Globus pallidus (tissue), 1 donor: ENCODE data around the gene CEP72.
"Not testable (repeated sequence)": the region's sequence is repeated elsewhere in the genome, so short reads cannot be mapped to it uniquely, and the experiment has no call there.

Source experiments
- DNase-seq: peaks from one replicate; pipeline ENCODE4 v3.0.0-alpha.2; 2015; ENCODE audit warnings: low spot score

CEP72 gene

DNA sequence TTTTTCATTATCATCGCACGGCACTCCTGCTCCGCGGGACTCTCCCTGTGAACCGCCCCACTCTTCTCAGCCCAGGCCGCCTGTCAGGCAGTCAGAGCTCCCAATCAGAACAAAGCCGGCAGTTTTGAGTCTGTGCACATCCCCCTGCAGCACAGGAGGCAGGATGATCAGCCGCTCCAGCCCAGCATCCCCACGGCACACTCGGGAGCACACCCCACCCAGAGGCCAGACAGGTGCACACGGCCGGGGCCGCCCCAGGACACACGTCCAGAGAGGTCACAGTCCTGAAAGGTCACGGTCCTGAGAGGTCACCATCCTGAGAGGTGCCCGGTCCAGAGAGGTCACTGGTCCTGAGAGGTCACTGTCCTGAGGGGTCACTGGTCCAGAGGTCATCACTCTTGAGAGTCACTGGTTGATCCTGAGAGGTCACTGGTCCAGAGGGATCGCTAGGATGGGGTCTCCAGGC lies 72.6 kb downstream of the CEP72 start:
- DNase-seq = no peak

DNA sequence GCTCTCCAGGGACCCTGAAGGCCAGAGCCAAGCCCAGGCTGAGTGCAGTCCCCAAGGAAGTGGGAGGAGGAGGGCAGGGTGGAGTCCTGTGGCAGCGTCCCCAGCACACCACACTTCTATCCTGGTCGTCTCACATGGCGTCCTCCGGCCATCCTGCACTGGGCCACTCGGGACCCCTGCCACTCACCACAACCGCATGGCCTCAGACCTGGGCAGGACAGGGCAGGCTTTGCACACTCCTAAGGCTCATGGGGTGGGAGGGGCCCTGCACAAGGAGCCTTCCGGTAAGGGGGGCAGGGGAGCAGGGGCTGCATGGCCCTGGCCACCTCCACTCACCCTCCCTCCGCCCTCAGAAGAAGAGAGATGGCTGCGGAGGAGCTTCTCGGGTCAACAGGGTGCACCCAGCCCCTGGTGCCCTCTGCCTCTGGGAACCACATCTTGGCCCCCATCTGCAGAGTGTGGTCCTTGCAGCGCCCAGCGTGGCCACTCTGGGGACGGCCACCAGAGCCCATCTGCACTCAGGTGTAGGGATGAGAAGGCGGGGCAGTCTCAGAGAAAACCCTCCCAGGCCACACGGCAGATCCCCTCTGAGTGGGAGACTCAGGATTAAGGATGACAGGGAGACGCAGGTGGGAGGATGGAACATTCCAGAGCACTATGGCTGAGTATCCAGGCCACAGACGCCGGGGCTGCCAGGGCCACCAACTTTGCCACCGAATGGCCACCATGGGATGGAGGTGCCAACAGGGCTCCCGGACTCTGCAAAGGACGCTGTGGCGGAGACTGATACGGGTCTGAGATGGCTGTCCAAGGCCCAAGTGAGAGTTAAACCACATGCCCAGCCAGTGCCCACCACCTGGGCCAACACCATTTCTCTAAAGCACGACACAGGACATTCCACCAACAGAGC lies 73.4 kb downstream of the CEP72 start:
- no peak for DNase-seq

DNA sequence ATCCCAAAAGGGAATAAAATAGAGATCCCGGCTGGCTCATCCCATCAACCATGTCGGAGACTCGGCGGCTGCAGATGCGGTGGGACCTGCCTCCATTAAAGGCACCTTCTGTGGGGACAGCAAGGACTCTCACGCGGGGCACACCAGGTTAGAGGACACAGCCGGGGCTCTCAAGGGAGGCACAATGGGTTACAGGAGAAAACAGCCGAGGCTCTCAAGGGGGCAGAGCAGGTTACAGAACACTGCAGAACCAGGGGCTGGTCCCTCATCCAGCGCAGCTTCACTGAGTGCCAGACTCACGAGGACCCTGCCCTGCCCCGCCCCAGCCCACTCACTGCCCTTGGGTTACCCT lies 74.0 kb downstream of the CEP72 start:
- DNase-seq = not testable (repeated sequence)

DNA sequence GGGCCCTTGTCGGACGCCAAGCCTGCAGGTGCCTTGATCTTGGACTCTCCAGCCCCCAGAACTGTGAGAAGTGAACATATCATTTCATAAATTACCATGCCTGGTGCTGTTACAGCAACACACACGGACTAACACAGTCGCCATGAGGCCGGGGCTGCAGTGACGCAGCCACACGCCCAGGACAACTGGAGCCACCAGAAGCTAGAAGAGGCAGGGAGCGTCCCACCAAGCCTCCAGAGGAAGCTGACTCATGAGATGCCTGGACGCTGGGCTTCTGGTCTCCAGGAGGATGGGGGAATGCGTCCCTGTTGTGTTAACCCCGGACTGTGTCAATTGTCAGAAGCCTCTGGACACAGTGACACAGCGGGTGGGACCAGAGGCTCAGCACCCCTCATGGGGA lies 74.8 kb downstream of the CEP72 start:
- DNase-seq = not testable (repeated sequence)

DNA sequence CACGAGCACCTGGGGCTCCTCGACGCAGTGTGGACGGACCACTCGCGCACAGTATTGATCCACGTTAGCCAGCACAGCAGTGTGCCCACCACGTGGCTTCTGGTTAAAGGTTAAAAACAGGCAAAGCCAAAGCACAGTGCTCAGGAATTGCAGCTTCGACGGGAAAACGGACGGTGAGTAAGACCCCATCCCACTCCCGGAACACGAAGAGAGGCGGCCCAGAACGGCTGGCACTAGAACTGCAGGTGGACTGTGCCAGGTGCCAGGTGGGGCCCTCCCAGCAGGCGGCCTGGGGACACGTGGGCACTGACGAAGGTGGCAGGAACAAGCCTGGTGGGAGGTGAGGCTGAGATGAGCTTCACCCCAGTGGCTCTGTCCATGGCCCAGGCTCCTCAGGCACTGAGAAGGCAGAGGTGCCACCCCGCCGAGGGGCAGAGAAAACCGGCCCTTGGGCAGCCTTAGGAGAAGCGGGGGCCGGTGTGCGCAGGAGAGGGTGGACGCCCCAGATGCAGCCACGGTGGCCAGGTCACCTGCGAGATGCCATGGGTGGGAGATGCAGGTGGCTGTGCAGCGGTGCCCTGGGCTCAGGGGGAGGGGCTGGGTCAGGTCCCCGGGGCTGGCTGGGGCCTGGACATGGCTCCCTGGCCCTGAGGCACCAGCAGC lies 76.3 kb downstream of the CEP72 start:
- not testable (repeated sequence) for DNase-seq

DNA sequence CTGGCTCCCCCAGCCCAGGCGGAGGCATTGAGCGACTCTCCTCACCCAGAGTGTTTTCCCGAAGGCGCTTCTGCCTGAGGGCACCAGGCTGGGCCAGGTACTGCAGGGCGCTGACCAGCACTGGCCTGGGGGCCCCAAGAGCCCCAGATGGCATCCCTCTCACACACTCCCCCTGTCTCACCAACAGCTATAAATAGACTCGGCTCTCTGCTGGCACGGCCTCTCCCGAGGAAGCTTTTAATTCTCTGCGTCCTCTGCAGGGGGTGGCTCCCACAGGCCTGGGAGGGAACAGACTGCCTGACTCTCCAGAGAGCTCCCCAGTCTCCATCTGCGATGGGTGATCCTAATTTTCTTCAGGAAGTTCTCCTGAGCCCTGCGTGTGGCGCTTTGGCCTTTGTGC lies 78.2 kb downstream of the CEP72 start:
- not testable (repeated sequence) for DNase-seq

DNA sequence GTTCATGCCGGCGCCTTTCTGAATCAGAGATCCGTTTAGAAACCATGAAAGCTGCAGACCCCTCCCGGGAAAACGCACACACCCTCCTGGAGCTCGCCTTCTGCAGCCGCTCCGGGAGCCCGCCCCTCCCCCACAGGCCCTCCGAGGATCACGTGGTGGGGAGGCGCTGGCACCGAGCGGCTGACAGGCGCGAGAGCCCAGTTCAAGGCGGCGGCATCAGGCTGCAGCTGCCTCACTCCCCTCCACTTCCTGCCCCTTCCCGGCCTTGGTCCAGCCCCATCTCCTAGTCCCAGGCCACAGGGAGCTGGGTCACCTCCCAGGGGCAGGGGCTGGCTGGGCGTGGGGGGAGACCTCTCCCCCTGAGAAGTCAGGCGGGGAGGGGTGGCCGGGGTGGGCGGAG lies 78.9 kb downstream of the CEP72 start:
- DNase-seq = not testable (repeated sequence)

DNA sequence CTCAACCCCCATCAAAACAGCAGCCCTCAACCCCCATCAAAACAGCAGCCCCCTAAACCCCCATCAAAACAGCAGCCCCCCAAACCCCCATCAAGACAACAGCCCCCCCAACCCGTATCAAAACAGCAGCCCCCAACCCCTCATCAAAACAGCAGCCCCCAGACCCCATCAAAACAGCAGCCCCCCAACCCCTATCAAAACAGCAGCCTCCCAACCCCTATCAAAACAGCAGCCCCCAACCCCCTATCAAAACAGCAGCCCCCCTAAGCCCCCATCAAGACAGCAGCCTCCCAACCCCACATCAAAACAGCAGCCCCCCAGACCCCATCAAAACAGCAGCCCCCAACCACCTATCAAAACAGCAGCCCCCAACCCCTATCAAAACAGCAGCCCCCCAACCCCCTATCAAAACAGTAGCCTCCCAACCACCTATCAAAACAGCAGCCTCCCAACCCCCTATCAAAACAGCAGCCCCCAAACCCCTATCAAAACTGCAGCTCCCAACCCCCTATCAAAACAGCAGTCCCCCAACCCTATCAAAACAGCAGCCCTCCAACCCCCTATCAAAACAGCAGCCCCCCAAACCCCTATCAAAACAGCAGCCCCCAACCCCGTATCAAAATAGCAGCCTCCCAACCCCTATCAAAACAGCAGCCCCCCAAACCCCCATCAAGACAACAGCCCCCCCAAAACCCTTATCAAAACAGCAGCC lies 79.8 kb downstream of the CEP72 start:
- no peak for DNase-seq

DNA sequence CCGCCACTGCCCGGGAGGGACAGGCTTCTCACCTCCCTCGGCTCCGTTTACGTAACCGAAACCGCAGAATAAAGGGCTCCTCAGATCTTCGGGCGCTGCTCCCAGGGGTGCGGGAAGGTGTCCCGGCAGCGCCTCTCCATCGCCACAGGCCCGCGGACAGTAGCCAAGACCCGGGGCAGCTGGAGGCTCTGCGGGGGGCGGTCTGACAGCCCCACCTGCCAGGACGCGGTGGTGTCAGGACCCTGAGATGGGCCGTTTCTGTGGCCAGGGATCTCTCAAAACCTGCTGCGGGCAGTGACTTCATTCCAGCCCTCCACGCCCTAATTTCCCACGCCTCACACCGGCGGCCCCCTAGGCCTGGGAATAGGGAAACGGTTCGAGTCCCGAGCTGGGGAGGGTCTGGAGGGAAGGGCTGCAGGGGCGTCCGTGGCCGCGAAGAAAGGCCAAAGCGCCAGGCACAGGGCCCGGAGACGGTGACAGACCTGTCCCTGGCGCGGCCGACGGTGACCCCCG lies 80.4 kb downstream of the CEP72 start:
- not testable (repeated sequence) for DNase-seq

DNA sequence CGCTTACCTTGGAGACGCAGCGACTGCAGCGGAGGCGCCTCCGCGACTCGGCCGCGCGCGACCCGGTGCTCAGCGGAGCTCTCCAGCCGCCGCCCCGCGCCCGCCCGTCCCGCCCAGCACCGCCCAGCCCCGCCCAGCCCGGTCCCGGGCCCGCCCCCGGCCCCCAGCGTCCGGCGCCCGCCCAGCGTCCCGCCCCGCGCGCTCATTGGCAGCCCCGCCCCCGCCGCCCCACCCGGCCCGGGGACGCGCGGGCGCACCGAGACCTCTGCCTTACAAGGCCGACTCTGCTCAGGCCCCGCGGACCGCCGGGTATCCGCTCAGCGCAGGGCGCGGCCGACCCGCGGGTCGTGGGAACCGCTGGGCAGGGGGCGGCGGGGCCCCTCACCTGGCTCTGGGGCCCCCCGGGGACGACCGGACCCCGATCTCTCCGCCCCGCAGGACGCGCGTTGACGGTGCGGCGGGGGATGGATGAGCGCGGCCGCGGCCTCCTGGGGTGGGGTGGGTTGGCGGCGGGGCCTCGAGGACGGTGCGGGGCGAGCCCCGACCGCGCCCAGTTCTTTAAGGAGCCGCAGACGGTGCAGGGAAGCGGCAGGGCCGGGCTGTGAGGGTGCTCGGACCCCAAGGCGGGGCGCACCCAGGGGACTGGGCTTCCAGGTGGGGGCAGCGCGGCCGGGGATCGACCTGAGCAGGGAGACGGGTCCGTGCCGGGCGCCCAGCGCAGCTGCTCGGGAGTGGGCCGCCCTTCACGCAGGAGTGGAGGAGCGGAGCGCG lies 81.3 kb downstream of the CEP72 start, which contains the start of gene TPPP:
TPPP (minus strand) TSS at position 82 of the 771 bp plus-strand sequence. CDS start 15,292 bp downstream, outside the sequence.
- peak; percentile 95 for DNase-seq

DNA sequence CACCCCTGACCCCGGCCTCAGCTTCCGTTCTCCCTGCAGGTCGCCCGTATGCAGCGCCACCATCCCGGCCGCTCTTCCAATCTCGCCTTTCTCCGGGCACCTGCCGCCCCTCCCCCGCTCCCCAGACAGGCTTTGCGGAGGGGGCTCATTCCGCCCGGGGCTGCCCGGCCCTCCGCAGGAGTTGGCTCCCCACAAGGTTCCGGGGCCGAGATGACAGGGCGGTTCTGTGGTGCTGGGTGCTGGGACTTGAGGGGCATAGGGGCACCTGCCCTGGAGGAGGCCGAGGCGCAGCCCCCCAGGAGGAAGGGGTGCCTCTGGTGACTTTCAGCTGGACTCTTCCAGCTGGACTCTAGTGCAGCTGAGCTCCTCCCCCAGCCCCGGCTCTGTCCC lies 81.9 kb downstream of the CEP72 start:
- DNase-seq = not testable (repeated sequence)

DNA sequence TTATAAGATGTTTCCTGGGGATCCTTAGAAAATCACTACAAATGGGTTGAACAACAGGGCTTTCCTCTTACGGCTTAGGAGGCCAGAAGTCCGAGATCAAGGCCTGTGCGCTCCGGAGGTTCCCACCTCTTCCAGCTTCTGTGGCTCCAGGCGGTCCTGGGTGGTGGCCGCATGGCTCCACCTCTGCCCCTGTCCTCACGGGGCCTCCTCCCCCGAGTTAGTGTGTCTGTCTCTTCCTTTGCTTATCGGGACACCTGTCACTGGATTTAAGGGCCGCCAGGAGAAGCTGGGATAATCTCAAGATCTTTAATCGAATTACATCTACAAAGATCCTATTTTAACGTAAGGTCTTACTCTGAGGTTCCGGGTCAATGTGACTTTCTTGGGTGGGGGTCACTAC lies 83.3 kb downstream of the CEP72 start:
- DNase-seq = not testable (repeated sequence)

DNA sequence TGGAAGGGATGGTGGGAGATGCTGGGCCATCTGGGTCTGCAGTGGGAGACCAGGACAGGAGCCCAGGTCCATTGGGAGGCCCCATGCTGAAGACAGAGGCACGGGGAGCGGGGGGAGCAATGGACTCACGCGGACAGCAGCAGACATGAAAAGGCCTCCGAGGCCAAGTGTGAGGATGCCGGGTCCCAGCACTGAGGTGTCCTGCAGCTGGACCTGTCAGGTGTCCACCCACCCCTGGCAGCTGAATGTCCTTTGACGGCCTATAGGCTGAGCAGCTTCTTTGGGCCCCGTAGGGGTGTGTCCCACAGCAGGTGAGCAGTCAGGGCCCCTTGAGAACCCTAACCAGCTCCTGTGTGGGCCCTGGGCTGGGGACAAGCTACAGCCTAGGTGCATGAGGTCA lies 84.1 kb downstream of the CEP72 start:
- not testable (repeated sequence) for DNase-seq

DNA sequence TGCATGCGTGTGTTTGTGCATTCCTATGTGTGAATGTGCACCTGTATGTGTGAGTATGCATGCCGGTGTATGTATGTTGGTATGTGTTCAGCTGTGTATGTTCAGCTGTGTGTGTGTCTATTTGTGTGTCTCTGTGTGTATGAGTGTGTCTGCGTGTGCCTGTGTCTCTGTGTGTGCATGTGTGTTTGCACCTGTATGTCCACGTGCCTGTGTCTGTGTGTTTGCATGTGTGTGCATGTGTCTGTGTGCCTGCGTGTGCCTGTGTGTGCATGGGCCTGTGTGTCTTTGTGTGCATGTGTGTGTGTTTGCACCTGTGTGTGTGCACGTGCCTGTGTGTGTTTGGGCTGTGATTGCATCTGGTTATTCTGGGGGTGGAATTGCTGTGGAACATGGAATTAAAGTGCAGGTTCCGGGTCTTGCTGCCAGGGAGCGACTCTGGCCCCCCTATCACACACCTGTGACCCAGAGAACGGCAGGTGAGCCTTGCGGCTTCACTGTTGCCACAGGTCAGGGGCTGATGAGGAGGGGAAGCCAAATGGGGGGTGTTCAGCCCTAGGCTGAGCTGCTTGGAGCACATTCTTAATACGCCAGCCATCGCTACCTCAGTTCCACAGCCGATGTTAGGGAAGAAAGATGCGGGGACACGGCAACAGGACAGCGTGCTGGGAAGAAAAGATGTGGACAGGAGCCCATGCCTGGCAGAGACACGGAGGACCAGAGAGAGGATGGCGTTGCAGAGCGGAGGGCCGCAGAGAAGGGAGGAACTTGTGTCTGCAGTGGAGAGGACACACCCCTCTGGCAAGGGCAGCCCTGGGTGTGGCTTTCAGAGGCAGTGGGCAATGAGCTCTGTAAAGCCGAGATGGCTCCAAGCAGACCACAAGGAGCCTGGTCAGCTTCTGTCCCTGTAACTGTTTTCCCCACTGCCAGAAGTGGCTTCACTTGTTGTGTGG lies 84.9 kb downstream of the CEP72 start:
- DNase-seq = not testable (repeated sequence)
